Endodermal cell (in vitro differentiated cells): ENCODE measurements around the gene ACSL3. TPM values are rescaled to one million over a fixed set of nuclear protein-coding genes. Genes with fewer than 3 reads are reported as not detected.

Experiments
- DNase-seq: peaks from one replicate; pipeline ENCODE4 v3.0.0-alpha.2; 2017
- H3K27ac ChIP-seq: 2 replicates; pipeline ENCODE4 v1.5.1; 2013; ENCODE audit warnings: mild to moderate bottlenecking, low read depth, low read length, moderate library complexity
- H3K27me3 ChIP-seq: 2 replicates; pipeline ENCODE4 v1.6.1; 2013; ENCODE audit warnings: mild to moderate bottlenecking, low read length, moderate library complexity; ENCODE audit not compliant: insufficient read depth, control insufficient read depth, poor library complexity, severe bottlenecking
- H3K36me3 ChIP-seq: 2 replicates; pipeline ENCODE4 v1.7.0; 2013; ENCODE audit warnings: mild to moderate bottlenecking, low read length, moderate library complexity; ENCODE audit not compliant: control insufficient read depth, insufficient read depth
- H3K4me1 ChIP-seq: one replicate; pipeline ENCODE4 v1.7.0; 2013; ENCODE audit warnings: low read length; ENCODE audit not compliant: control insufficient read depth, insufficient read depth
- H3K4me3 ChIP-seq: 2 replicates; pipeline ENCODE4 v1.5.1; 2013; ENCODE audit warnings: mild to moderate bottlenecking, low read length, moderate library complexity
- H3K9ac ChIP-seq: 2 replicates; pipeline ENCODE4 v1.6.1; 2013; ENCODE audit warnings: mild to moderate bottlenecking, low read length, moderate library complexity; ENCODE audit not compliant: poor library complexity, severe bottlenecking; ENCODE audit errors: extremely low read depth
- H3K9me3 ChIP-seq: 2 replicates; pipeline ENCODE4 v1.6.1; 2013; ENCODE audit warnings: mild to moderate bottlenecking, low read length, moderate library complexity; ENCODE audit not compliant: control insufficient read depth
- H3K27ac Mint-ChIP-seq: 2 replicates; pipeline ENCODE4 v1.8.0; 2020; ENCODE audit warnings: mixed read lengths
- H3K27me3 Mint-ChIP-seq: 2 replicates; pipeline ENCODE4 v1.8.0; 2021; ENCODE audit warnings: mild to moderate bottlenecking, mixed read lengths; ENCODE audit not compliant: insufficient read depth
- H3K36me3 Mint-ChIP-seq: 2 replicates; pipeline ENCODE4 v1.8.0; 2020; ENCODE audit warnings: low read depth, mixed read lengths
- H3K4me1 Mint-ChIP-seq: 2 replicates; pipeline ENCODE4 v1.8.0; 2020; ENCODE audit warnings: mixed read lengths
- H3K4me3 Mint-ChIP-seq: 2 replicates; pipeline ENCODE4 v1.8.0; 2020; ENCODE audit warnings: mild to moderate bottlenecking, moderate library complexity, mixed read lengths
- H3K9me3 Mint-ChIP-seq: 2 replicates; pipeline ENCODE4 v1.8.0; 2020; ENCODE audit warnings: mild to moderate bottlenecking, mixed read lengths
- WGBS, 2 experiments: methylation state at CpG; one replicate each; pipeline versions ENCODE4 v1.1.5 to v1.1.7; 2013; ENCODE audit warnings: missing lambda C conversion rate in 2 of 2, mixed read lengths in 1 of 2; ENCODE audit not compliant: insufficient coverage in 1 of 2, insufficient read length in 1 of 2; 5-methylcytosine and 5-hydroxymethylcytosine counted together
- total RNA-seq, 2 donors: library from RNA; stranded (reverse); fragmentation: NEBNext Ultra II Directional in 1 of 2; extraction: Animal tissue kit (Norgen Biotek cat#: 25700) in 1 of 2; gene quantifications; 2 replicates in 1 of 2; 3 replicates in 1 of 2; pipeline ENCODE4 v1.2.1, GENCODE V29; 2021
- TF ChIP-seq, protein P1 (sequence below): fragments of 200-600 bp; sonication (generic); conservative IDR thresholded peaks from 2 replicates; pipeline ENCODE4 v1.5.0; 2021; ENCODE audit warnings: antibody characterized with exemption, mild to moderate bottlenecking

Gene ACSL3
- total RNA-seq, 2 donors from 2014 or later = 65.2 to 65.7 TPM

GRCh38 chr2:222960126-222960525, 99.3 kb downstream of the ACSL3 start:
- Mint-ChIP-seq H3K27ac (no peak overlapping the region), H3K36me3 (no peaks in the 10 kb centered on the region), H3K4me3 (no peak overlapping the region), H3K4me1 (no peaks in the 10 kb centered on the region), H3K9me3 (peaks cover 15% of the 10 kb centered on the region), H3K27me3 (peaks cover 2% of the 10 kb centered on the region)
- no peaks in the 10 kb centered on the region for H3K36me3 ChIP-seq
- H3K27ac ChIP-seq = no peak overlapping the region
- H3K9me3 ChIP-seq = no peaks in the 10 kb centered on the region
- TF ChIP-seq, protein P1, sequence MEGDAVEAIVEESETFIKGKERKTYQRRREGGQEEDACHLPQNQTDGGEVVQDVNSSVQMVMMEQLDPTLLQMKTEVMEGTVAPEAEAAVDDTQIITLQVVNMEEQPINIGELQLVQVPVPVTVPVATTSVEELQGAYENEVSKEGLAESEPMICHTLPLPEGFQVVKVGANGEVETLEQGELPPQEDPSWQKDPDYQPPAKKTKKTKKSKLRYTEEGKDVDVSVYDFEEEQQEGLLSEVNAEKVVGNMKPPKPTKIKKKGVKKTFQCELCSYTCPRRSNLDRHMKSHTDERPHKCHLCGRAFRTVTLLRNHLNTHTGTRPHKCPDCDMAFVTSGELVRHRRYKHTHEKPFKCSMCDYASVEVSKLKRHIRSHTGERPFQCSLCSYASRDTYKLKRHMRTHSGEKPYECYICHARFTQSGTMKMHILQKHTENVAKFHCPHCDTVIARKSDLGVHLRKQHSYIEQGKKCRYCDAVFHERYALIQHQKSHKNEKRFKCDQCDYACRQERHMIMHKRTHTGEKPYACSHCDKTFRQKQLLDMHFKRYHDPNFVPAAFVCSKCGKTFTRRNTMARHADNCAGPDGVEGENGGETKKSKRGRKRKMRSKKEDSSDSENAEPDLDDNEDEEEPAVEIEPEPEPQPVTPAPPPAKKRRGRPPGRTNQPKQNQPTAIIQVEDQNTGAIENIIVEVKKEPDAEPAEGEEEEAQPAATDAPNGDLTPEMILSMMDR = no peak
- H3K27me3 ChIP-seq = no peaks in the 10 kb centered on the region
- H3K4me3 ChIP-seq = no peak overlapping the region
- H3K4me1 ChIP-seq = no peaks in the 10 kb centered on the region
- H3K9ac ChIP-seq = no peak overlapping the region
- no peak for DNase-seq
- 80 to 81% methylated on average over 6 of the region's 6 CpGs for WGBS, 2 experiments

GRCh38 chr2:222963641-222964040, 102.8 kb downstream of the ACSL3 start:
- peaks cover 15% of the 10 kb centered on the region for H3K9me3 Mint-ChIP-seq
- no peaks in the 10 kb centered on the region for H3K36me3 ChIP-seq
- no peaks in the 10 kb centered on the region for H3K4me1 ChIP-seq
- TF ChIP-seq, protein P1 = no peak
- no peaks in the 10 kb centered on the region for H3K9me3 ChIP-seq
- no peaks in the 10 kb centered on the region for H3K36me3 Mint-ChIP-seq
- H3K9ac ChIP-seq = no peak overlapping the region
- no peak overlapping the region for H3K27ac ChIP-seq
- no peak overlapping the region for H3K4me3 ChIP-seq
- H3K27me3 Mint-ChIP-seq = peaks cover 3% of the 10 kb centered on the region
- H3K4me3 Mint-ChIP-seq = no peak overlapping the region
- 91 to 96% methylated on average over 7 of the region's 7 CpGs for whole genome bisulfite sequencing, 2 experiments
- no peak for DNase-seq
- no peak overlapping the region for H3K27ac Mint-ChIP-seq
- no peaks in the 10 kb centered on the region for H3K4me1 Mint-ChIP-seq
- no peaks in the 10 kb centered on the region for H3K27me3 ChIP-seq

GRCh38 chr2:222964376-222965031, 103.7 kb downstream of the ACSL3 start:
- no peak overlapping the region for H3K9ac ChIP-seq
- no peak overlapping the region for H3K4me3 ChIP-seq
- H3K27ac ChIP-seq = no peak overlapping the region
- no peaks in the 10 kb centered on the region for H3K36me3 ChIP-seq
- H3K4me1 Mint-ChIP-seq = no peaks in the 10 kb centered on the region
- H3K27me3 Mint-ChIP-seq = peaks cover 3% of the 10 kb centered on the region
- no peak overlapping the region for H3K4me3 Mint-ChIP-seq
- TF ChIP-seq, protein P1 = no peak
- peaks cover 15% of the 10 kb centered on the region for H3K9me3 Mint-ChIP-seq
- H3K27me3 ChIP-seq = no peaks in the 10 kb centered on the region
- no peak for DNase-seq
- no peaks in the 10 kb centered on the region for H3K36me3 Mint-ChIP-seq
- no peaks in the 10 kb centered on the region for H3K4me1 ChIP-seq
- H3K27ac Mint-ChIP-seq = no peak overlapping the region
- 92 to 100% methylated on average over 3 to 11 of the region's 11 CpGs for WGBS, 2 experiments
- H3K9me3 ChIP-seq = no peaks in the 10 kb centered on the region
